HEK293 (cell line): Measurements from ENCODE around the gene USP33.

Experiments used
- CTCF ChIA-PET: fragments of 350-600 bp; formaldehyde crosslinking; extraction: SDS; loops from one replicate; lab custom pipeline; 2021; ENCODE audit warnings: antibody characterized with exemption; lab: Yijun Ruan, JAX
- POLR2A ChIA-PET: fragments of 300-600 bp; formaldehyde crosslinking; extraction: SDS; loops from one replicate; lab custom pipeline; 2020; ENCODE audit warnings: antibody characterized with exemption, inconsistent platforms; lab: Yijun Ruan, JAX
- H3K27ac ChIP-seq: fragments of 200-500 bp; sonication (Bioruptor generic); 2 replicates; pipeline ENCODE4 v1.5.1; 2014; ENCODE audit warnings: low read depth, low read length, control low read depth, inconsistent platforms; ENCODE audit errors: extremely low read depth
- H3K36me3 ChIP-seq, 2 experiments: fragments of 200-500 bp in 1 of 2; sonication (Bioruptor generic) in 1 of 2; 1 replicate in 1 of 2; 2 replicates in 1 of 2; pipeline ENCODE4 v1.5.1; 2014 to 2017; ENCODE audit warnings: inconsistent platforms in 2 of 2, low read length in 2 of 2; ENCODE audit not compliant: control insufficient read depth in 2 of 2, insufficient read depth in 1 of 2
- H3K4me1 ChIP-seq: fragments of 200-500 bp; sonication (Bioruptor generic); 2 replicates; pipeline ENCODE4 v1.5.1; 2014; ENCODE audit warnings: mild to moderate bottlenecking, low read length, inconsistent platforms; ENCODE audit not compliant: control insufficient read depth, insufficient read depth
- H3K4me3 ChIP-seq: 2 replicates; pipeline ENCODE4 v1.5.1; 2011; ENCODE audit warnings: low read depth, mild to moderate bottlenecking, control low read depth, low read length, moderate library complexity
- H3K9me3 ChIP-seq: fragments of 200-500 bp; sonication (Bioruptor generic); 2 replicates; pipeline ENCODE4 v1.5.1; 2014; ENCODE audit warnings: low read depth, low read length, inconsistent platforms; ENCODE audit not compliant: control insufficient read depth, insufficient read depth
- HOXD13 ChIP-seq: sonication (generic); formaldehyde crosslinking; IDR thresholded peaks from 2 replicates; pipeline ENCODE4 v1.8.0; 2022; ENCODE audit warnings: missing genetic modification reagents, borderline replicate concordance
- ZEB2 ChIP-seq: fragments of 450-650 bp; formaldehyde crosslinking; IDR thresholded peaks from 2 replicates; pipeline ENCODE4 v1.5.1; 2016; ENCODE audit warnings: missing biosample characterization, missing genetic modification characterization
- ZNF354C ChIP-seq: fragments of 450-650 bp; formaldehyde crosslinking; IDR thresholded peaks from 2 replicates; pipeline ENCODE4 v1.5.1; 2016; ENCODE audit warnings: missing biosample characterization, missing genetic modification characterization, low read depth, borderline replicate concordance
- ZNF521 ChIP-seq: fragments of 450-650 bp; formaldehyde crosslinking; IDR thresholded peaks from 2 replicates; pipeline ENCODE4 v1.5.1; 2017; ENCODE audit warnings: missing biosample characterization, mild to moderate bottlenecking, missing genetic modification characterization
- ZNF549 ChIP-seq: fragments of 450-650 bp; IDR thresholded peaks from 2 replicates; pipeline ENCODE4 v1.5.1; 2018; ENCODE audit warnings: missing biosample characterization, missing genetic modification characterization, mild to moderate bottlenecking, inconsistent platforms, moderate library complexity
- ZNF624 ChIP-seq: fragments of 450-650 bp; formaldehyde crosslinking; IDR thresholded peaks from 2 replicates; pipeline ENCODE4 v1.5.1; 2017; ENCODE audit warnings: missing biosample characterization, missing genetic modification characterization
- ZNF660 ChIP-seq: fragments of 450-650 bp; IDR thresholded peaks from 2 replicates; pipeline ENCODE4 v1.5.1; 2018; ENCODE audit warnings: missing biosample characterization, mild to moderate bottlenecking, missing genetic modification characterization
- ZNF670 ChIP-seq: fragments of 450-650 bp; formaldehyde crosslinking; IDR thresholded peaks from 2 replicates; pipeline ENCODE4 v1.5.1; 2016; ENCODE audit warnings: missing biosample characterization, missing genetic modification characterization, low read depth
- ZNF768 ChIP-seq: fragments of 450-650 bp; formaldehyde crosslinking; IDR thresholded peaks from 2 replicates; pipeline ENCODE4 v1.5.1; 2018; ENCODE audit warnings: missing biosample characterization, mild to moderate bottlenecking, missing genetic modification characterization
- TF ChIP-seq, protein P1 (sequence below): fragments of 450-650 bp; formaldehyde crosslinking; IDR thresholded peaks from 2 replicates; pipeline ENCODE4 v1.5.1; 2016; ENCODE audit warnings: missing biosample characterization, missing genetic modification characterization
- TF ChIP-seq, protein P2 (sequence below): fragments of 450-650 bp; formaldehyde crosslinking; IDR thresholded peaks from 2 replicates; pipeline ENCODE4 v1.5.1; 2016; ENCODE audit warnings: missing biosample characterization, missing genetic modification characterization
- TF ChIP-seq, protein P3 (sequence below): fragments of 450-650 bp; IDR thresholded peaks from 2 replicates; pipeline ENCODE4 v1.5.1; 2018; ENCODE audit warnings: missing biosample characterization, mild to moderate bottlenecking, missing genetic modification characterization
- TF ChIP-seq, protein P4 (sequence below): fragments of 450-650 bp; formaldehyde crosslinking; conservative IDR thresholded peaks from 2 replicates; pipeline ENCODE4 v1.5.1; 2016; ENCODE audit warnings: low read depth, missing biosample characterization, missing genetic modification characterization
- TF ChIP-seq, protein P5 (sequence below): fragments of 450-650 bp; formaldehyde crosslinking; IDR thresholded peaks from 2 replicates; pipeline ENCODE4; 2016; ENCODE audit warnings: missing biosample characterization, missing genetic modification characterization

The USP33 gene

DNA sequence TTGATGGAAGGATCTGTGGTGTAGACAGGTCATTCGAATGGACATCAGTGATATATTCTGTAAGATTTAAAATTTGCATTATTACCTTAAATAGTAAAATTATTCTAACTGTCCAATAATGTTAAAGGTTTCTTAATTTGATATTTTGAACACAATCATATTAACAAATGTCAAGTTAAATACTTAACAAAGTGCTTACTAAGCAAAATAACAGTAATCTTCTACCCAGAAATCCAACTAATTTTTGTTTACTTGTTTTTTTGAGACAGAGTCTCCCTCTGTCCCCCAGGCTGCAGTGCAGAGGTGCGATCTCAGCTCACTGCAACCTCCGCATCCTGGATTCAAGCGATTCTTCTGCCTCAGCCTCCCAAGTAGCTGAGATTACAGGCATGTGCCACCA is 33.9 kb downstream of the USP33 start:
- H3K4me1 ChIP-seq = no peaks in the 10 kb centered on the region
- TF ChIP-seq ZNF660 (tag by site-specific recombination) (no peak), ZNF768 (tag by site-specific recombination) (no peak), ZNF521 (tag by site-specific recombination) (no peak), ZNF624 (no peak), HOXD13 (CRISPR knock-in tag) (no peak), ZNF670 (tag by site-specific recombination) (no peak), ZNF354C (tag by site-specific recombination) (no peak)
- TF ChIP-seq, protein P1, sequence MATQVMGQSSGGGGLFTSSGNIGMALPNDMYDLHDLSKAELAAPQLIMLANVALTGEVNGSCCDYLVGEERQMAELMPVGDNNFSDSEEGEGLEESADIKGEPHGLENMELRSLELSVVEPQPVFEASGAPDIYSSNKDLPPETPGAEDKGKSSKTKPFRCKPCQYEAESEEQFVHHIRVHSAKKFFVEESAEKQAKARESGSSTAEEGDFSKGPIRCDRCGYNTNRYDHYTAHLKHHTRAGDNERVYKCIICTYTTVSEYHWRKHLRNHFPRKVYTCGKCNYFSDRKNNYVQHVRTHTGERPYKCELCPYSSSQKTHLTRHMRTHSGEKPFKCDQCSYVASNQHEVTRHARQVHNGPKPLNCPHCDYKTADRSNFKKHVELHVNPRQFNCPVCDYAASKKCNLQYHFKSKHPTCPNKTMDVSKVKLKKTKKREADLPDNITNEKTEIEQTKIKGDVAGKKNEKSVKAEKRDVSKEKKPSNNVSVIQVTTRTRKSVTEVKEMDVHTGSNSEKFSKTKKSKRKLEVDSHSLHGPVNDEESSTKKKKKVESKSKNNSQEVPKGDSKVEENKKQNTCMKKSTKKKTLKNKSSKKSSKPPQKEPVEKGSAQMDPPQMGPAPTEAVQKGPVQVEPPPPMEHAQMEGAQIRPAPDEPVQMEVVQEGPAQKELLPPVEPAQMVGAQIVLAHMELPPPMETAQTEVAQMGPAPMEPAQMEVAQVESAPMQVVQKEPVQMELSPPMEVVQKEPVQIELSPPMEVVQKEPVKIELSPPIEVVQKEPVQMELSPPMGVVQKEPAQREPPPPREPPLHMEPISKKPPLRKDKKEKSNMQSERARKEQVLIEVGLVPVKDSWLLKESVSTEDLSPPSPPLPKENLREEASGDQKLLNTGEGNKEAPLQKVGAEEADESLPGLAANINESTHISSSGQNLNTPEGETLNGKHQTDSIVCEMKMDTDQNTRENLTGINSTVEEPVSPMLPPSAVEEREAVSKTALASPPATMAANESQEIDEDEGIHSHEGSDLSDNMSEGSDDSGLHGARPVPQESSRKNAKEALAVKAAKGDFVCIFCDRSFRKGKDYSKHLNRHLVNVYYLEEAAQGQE (tag by site-specific recombination) = no peak
- TF ChIP-seq, protein P2, sequence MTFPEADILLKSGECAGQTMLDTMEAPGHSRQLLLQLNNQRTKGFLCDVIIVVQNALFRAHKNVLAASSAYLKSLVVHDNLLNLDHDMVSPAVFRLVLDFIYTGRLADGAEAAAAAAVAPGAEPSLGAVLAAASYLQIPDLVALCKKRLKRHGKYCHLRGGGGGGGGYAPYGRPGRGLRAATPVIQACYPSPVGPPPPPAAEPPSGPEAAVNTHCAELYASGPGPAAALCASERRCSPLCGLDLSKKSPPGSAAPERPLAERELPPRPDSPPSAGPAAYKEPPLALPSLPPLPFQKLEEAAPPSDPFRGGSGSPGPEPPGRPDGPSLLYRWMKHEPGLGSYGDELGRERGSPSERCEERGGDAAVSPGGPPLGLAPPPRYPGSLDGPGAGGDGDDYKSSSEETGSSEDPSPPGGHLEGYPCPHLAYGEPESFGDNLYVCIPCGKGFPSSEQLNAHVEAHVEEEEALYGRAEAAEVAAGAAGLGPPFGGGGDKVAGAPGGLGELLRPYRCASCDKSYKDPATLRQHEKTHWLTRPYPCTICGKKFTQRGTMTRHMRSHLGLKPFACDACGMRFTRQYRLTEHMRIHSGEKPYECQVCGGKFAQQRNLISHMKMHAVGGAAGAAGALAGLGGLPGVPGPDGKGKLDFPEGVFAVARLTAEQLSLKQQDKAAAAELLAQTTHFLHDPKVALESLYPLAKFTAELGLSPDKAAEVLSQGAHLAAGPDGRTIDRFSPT = no peak
- TF ChIP-seq, protein P3, sequence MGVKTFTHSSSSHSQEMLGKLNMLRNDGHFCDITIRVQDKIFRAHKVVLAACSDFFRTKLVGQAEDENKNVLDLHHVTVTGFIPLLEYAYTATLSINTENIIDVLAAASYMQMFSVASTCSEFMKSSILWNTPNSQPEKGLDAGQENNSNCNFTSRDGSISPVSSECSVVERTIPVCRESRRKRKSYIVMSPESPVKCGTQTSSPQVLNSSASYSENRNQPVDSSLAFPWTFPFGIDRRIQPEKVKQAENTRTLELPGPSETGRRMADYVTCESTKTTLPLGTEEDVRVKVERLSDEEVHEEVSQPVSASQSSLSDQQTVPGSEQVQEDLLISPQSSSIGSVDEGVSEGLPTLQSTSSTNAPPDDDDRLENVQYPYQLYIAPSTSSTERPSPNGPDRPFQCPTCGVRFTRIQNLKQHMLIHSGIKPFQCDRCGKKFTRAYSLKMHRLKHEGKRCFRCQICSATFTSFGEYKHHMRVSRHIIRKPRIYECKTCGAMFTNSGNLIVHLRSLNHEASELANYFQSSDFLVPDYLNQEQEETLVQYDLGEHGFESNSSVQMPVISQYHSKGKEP (tag by site-specific recombination) = no peak
- TF ChIP-seq, all 188 proteins: peak for 0
- ChIA-PET CTCF (no interaction called here), POLR2A (no interaction called here)
- Histone ChIP-seq H3K9me3 (no peaks in the 10 kb centered on the region), H3K36me3 (peaks cover 56 to 78% of the 10 kb centered on the region in 2 experiments), H3K4me3 (no peak overlapping the region), H3K27ac (no peak overlapping the region)

DNA sequence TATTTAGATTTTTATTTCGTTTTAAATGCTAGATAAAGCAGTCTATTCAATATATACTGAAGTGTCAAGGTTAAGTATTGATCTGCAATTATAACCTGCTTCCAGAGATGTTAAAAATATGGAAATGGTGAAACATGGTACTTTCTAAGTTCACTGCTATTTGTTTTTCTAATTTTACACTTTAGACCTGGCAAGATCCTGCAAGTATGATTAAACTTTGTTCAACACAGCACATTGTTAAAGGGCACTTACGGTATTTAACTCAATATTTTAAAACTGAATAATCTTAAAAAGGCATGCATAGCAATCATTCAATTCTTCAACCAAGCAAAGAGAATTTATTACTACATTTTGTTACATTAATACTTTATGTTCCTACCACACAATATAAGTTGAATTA is 41.5 kb downstream of the USP33 start:
- H3K9me3 ChIP-seq = no peaks in the 10 kb centered on the region
- ChIA-PET CTCF (interaction anchor here (0.6 kb wide), 1 partner anchor 280 kb away, joined by 3 read pairs; no protein-coding TSS in a partner anchor), POLR2A (no interaction called here)
- H3K27ac ChIP-seq = no peak overlapping the region
- peaks cover 51 to 85% of the 10 kb centered on the region in 2 experiments for H3K36me3 ChIP-seq
- no peak overlapping the region for H3K4me3 ChIP-seq
- TF ChIP-seq, protein P4, sequence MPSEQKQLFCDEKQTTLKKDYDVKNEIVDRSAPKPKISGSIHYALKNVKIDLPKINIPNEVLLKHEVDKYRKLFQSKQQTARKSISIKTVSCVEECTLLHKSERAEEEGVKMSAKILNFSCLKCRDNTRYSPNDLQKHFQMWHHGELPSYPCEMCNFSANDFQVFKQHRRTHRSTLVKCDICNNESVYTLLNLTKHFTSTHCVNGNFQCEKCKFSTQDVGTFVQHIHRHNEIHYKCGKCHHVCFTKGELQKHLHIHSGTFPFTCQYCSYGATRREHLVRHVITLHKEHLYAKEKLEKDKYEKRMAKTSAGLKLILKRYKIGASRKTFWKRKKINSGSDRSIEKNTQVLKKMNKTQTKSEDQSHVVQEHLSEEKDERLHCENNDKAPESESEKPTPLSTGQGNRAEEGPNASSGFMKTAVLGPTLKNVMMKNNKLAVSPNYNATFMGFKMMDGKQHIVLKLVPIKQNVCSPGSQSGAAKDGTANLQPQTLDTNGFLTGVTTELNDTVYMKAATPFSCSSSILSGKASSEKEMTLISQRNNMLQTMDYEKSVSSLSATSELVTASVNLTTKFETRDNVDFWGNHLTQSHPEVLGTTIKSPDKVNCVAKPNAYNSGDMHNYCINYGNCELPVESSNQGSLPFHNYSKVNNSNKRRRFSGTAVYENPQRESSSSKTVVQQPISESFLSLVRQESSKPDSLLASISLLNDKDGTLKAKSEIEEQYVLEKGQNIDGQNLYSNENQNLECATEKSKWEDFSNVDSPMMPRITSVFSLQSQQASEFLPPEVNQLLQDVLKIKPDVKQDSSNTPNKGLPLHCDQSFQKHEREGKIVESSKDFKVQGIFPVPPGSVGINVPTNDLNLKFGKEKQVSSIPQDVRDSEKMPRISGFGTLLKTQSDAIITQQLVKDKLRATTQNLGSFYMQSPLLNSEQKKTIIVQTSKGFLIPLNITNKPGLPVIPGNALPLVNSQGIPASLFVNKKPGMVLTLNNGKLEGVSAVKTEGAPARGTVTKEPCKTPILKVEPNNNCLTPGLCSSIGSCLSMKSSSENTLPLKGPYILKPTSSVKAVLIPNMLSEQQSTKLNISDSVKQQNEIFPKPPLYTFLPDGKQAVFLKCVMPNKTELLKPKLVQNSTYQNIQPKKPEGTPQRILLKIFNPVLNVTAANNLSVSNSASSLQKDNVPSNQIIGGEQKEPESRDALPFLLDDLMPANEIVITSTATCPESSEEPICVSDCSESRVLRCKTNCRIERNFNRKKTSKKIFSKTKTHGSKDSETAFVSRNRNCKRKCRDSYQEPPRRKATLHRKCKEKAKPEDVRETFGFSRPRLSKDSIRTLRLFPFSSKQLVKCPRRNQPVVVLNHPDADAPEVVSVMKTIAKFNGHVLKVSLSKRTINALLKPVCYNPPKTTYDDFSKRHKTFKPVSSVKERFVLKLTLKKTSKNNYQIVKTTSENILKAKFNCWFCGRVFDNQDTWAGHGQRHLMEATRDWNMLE (tag by site-specific recombination) = no peak
- TF ChIP-seq ZNF549 (tag by site-specific recombination) (no peak), ZEB2 (tag by site-specific recombination) (no peak)
- TF ChIP-seq, protein P5, sequence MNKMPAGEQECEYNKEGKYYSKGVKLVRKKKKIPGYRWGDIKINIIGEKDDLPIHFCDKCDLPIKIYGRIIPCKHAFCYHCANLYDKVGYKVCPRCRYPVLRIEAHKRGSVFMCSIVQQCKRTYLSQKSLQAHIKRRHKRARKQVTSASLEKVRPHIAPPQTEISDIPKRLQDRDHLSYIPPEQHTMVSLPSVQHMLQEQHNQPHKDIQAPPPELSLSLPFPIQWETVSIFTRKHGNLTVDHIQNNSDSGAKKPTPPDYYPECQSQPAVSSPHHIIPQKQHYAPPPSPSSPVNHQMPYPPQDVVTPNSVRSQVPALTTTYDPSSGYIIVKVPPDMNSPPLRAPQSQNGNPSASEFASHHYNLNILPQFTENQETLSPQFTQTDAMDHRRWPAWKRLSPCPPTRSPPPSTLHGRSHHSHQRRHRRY (tag by site-specific recombination) = no peak
- no peaks in the 10 kb centered on the region for H3K4me1 ChIP-seq
